HG02571 (cell line): ENCODE data around the gene HLCS.

ENCODE experiments used
- ATAC-seq: cut with Tn5 transposase; IDR thresholded peaks from one replicate; pipeline ENCODE4 v1.9.1; 2021; ENCODE audit warnings: mild to moderate bottlenecking, moderate library complexity; ENCODE audit not compliant: unreplicated experiment

Gene HLCS

GRCh38 chr21:36852293-36852692 is 114.2 kb downstream of the HLCS start:
- no peak for ATAC-seq

DNA sequence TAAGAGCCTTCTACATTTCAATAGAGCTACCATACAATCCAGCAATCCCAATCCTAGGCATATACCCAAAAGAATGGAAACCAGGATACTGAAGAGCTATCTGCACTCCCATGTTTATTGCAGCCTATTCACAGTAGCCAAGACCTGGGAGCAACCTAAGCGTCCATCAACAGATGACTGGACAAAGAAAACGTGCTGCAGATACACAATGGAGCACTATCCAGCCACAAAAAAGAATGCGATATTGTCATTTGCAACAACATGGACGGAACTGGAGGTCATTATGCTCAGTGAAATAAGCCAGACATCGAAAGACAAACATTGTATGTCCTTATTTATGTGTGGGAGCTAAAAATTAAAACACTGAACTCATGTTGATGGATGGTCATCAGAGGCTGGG is 115.3 kb downstream of the HLCS start:
- no peak for ATAC-seq

DNA sequence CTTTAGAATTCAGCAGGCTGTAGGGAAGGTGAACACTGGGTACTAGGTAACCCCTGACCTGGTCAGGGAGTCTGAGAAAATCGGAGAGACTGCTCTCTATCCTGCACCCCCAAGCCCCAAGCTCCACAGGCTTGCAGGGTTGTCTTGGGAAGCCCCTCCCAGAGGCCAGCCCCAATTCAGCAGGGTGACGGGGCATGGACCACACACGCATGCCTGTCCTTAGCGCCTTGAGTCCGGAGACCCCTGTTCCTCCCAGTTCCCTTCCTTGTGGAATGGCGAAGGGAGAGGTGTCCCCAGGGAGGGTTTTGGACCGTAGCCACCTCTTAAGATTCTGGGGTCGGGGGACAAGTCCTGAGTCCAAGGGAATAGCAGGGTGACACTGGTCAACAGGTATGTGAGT is 116.1 kb downstream of the HLCS start:
- no peak for ATAC-seq

DNA sequence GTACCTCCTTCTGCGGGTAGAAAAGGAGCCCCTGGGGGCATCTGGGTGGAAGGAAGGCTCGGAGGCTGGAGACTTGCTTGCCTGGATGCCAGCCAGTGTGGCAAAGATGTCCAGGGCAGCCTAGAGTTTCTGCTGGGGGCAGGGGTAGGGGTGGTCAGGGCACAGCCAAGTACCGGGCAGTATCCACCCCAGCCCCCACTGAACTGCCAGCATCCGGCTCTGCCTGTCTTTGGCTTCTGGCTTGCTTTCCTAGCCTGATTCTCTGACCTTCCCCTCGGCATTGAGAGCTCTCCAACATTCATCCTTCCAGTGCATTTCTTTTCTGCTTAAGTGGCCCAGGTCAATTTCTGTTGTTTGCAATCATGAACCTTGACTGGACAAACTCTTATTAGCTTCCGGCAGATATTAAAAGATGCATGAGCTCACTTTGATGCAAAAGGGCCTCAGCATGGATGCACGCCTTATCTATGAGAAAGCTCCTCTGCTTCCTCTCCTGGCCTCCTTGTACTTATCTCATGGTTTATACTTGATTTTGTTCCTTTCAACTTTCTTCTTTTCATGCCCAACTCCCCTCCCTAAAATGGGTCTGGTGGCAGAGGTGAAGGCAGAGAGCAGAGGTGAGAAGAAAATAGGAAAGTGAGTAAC is 116.9 kb downstream of the HLCS start:
- ATAC-seq, result no peak

DNA sequence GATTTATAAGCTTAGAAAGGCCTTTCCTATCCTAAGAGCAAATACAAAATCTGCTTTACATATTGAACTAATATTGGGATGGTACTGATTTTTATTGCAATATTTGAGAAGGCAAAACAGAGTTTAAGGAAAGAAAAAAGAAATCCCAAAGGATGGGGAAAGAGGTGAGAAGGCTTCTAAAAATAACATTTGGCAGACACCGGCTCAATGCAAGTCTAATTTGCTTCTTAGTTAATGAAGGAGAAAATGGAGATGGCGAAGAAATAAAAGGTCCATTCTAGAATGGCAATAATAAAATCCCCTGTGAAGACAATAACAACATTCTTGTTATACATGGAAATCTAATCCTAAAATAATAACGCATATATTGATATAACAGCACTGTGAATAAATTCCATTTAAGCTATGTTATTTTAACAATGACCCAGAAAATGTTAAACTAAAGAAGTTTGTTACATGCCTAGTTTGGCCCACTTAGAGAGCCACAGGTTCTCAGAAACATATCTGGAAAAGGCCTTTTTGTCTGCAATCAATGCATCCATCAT is 117.7 kb downstream of the HLCS start:
- no peak for ATAC-seq

DNA sequence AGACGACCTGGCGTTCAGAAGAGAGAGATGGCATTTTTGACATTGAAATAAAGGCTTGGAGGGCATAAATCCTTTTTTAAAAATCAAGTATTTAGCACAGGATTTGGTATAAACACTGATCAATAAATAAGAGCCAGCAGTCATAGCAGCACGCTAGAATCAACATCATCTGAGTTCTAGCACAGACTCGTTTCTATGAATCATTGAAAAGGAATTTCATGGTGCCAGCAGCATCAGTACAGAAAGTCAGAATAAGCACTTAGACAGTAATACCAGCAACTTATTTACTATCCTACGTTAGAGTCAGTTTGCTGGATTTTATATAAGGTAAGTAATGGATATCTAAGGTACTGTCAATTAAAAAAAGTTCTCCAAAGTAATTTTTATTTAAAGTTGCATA is 119.3 kb downstream of the HLCS start:
- no peak for ATAC-seq

DNA sequence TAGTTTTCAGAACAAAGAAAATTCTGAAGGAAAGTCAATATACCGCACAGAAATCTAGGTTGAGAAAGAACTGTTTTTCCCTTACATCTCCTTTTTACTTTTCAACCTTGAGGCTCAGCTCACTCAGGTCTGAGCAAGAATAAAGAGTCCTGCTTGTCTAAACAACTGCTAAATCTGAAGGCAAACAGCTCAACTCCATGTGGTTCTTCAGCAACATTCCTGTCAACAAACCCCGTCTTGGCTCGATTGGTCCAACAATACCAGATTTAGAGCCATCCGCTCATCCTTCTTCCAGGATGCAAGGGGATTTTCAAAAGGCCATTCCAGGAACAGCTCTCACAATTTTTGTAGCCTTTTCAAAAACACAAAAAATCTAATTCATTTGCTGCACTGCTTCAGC is 119.8 kb downstream of the HLCS start:
- ATAC-seq, result no peak

DNA sequence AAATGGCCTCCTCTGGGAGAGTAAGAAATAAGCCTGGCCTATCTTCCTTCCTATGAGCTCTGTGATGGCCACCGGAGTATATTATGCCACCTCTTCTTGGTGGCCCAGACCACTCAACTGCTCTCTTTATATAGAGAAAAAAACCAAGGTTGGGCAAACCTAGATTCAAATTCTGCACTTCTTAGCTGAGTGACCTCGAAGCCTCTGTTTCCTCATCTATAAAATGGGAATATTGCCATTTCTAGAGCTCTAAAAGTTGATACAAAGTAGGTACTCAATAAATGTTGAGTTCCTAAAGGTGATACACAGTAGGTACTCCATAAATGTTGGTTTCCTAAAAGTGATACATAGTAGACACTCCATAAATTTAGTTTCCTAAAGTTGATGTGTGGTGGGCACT is 120.7 kb downstream of the HLCS start:
- no peak for ATAC-seq

- ATAC-seq, result no peak
Observed at GRCh38 chr21:36845070-36845469, 121.4 kb downstream of the HLCS start.

DNA sequence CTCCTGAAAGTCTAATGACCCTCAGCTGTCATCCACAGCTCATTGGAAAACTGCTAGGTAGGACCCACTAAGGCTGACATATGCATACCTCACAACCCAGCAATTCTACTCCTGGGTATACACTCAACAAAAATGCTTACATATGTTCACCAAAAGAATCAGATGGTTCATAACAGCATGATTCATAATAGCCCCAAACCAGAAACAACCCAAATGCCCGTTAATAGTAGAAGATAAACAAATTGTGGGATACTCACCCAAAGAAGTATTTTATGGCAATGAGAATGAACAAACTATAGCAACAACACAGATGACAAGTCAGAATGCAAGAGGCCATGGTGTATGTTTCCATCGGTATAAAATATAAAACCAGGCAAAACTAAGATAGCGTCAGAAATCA is 124.6 kb downstream of the HLCS start:
- no peak for ATAC-seq

GRCh38 chr21:36839735-36840134 is 126.7 kb downstream of the HLCS start:
- ATAC-seq, result no peak

- no peak for ATAC-seq
Observed at GRCh38 chr21:36839123-36839522, 127.3 kb downstream of the HLCS start.

DNA sequence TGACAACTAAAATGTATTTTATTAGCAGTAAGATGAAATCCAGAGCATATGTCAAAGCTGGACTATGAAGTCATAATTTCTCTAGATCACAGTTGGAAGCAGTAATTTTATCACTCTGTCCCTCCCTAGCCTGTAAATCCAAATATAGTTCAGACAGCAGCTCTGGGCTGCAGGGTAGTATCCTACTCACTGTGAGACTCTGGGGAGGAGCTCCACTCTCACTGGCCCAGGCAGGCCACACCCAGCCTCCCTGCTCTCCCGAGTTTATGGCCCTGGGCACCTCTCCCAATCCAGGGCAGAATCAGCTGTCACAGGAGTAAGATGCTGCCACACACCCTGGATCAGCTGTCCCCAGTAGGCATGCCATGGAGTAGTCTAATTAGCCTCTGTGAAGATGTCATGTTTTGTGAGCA is 131.1 kb downstream of the HLCS start:
- no peak for ATAC-seq

GRCh38 chr21:36834192-36834591 is 132.3 kb downstream of the HLCS start:
- ATAC-seq, result no peak

GRCh38 chr21:36830100-36830499 is 136.4 kb downstream of the HLCS start:
- ATAC-seq, result no peak

- no peak for ATAC-seq
Observed at GRCh38 chr21:36828891-36829515, 137.5 kb downstream of the HLCS start.

DNA sequence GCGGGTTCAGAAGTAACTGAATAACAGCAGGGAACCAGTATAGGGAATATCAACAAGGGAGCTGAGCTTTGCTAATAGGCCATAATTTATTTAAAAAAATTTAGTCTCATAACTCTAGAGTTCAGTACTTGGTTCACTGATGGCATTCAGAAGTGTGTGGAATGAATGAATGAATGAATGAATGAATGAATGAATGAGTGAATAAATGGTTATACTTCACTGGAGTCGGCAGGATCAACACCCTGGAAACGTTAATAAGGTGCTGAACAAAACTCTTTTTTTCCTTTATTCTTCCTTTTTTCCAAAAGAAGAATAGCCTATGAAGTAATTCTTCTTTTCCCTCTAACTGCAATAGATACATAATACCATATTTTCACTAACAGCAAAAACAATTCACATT is 138.3 kb downstream of the HLCS start:
- no peak for ATAC-seq

- ATAC-seq, result no peak
Observed at GRCh38 chr21:36825658-36826057, 140.8 kb downstream of the HLCS start.

DNA sequence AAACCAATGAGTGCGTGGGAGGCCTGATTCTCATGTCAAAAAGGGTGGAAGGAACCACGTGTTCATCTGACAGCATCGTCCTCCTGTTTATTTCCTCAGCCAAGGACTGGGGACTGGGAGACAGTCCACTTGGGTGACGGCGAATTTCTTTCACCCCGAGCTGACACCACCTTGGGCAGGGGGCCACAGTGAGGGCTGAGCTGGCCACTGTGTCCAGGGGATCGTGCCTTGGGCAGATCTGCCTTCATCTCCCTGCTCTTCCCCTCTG is 145.5 kb downstream of the HLCS start:
- no peak for ATAC-seq

GRCh38 chr21:36820176-36821031 is 146.1 kb downstream of the HLCS start:
- ATAC-seq, result no peak

GRCh38 chr21:36817732-36818450 is 148.6 kb downstream of the HLCS start:
- no peak for ATAC-seq
